Measurements from ENCODE around the gene MSMP. TPM values are rescaled to one million over a fixed set of nuclear protein-coding genes. Genes with fewer than 3 reads are reported as not detected.

The MSMP gene
- total and polyA plus RNA-seq, 9 of the 15 experiments (the other 6 are each of a cell fraction or from before 2014, with no cell fraction given), result 0.60 TPM; not detected in 8

GRCh38 chr9:35749515-35750255, 4.4 kb downstream of the MSMP start (continued):
- TF ChIP-seq BDP1 (IDR thresholded peaks at IDR 0.05; ENCODE audit: insufficient read depth, insufficient read length) (no peak), PCBP2 (IDR thresholded peaks at IDR 0.05; ENCODE audit: low read depth, low read length, poor library complexity, severe bottlenecking) (no peak), ELK1 (CRISPR knock-in tag; IDR thresholded peaks at IDR 0.05) (no peak), CREM (IDR thresholded peaks at IDR 0.05; ENCODE audit: low read depth) (0 out of 2 replicates have a peak, but pooled peaks have one; percentile 9), YY1 (IDR thresholded peaks at IDR 0.05; ENCODE audit: borderline replicate concordance in 1 of 3, control insufficient read depth in 1 of 3, extremely low read depth in 1 of 3, insufficient read depth in 3 of 3, insufficient read length in 1 of 3, insufficient replicate concordance in 2 of 3, low read depth in 1 of 3, low read length in 2 of 3) (peak in 1 of 3 experiments; percentile 62), HNRNPUL1 (IDR thresholded peaks at IDR 0.05; ENCODE audit: low read length) (no peak), BCL6 (CRISPR knock-in tag; IDR thresholded peaks at IDR 0.05) (no peak), ARHGAP35 (IDR thresholded peaks at IDR 0.05; ENCODE audit: partially characterized antibody) (no peak), PHTF2 (CRISPR knock-in tag; IDR thresholded peaks at IDR 0.05) (no peak), TEAD4 (IDR thresholded peaks at IDR 0.05; ENCODE audit: low read length) (no peak), TEAD4 (CRISPR knock-in tag; IDR thresholded peaks at IDR 0.05; ENCODE audit: borderline replicate concordance) (no peak), FOXJ2 (tag; IDR thresholded peaks at IDR 0.05) (no peak), ATF3 (IDR thresholded peaks at IDR 0.05) (no peak), ATF3 (CRISPR knock-in tag; conservative IDR thresholded peaks at IDR 0.05) (no peak), MYNN (IDR thresholded peaks at IDR 0.05) (no peak), MYNN (CRISPR knock-in tag; IDR thresholded peaks at IDR 0.05) (no peak), VEZF1 (CRISPR knock-in tag; IDR thresholded peaks at IDR 0.05) (peak; percentile 44; the same call in 1 of the 2 replicates), SMARCC2 (IDR thresholded peaks at IDR 0.05; ENCODE audit: low read depth) (no peak), ZNF583 (CRISPR knock-in tag; IDR thresholded peaks at IDR 0.05) (no peak), NCOR1 (IDR thresholded peaks at IDR 0.05) (no peak), NR2C2 (CRISPR knock-in tag; IDR thresholded peaks at IDR 0.05) (no peak), NR2C2 (tag; IDR thresholded peaks at IDR 0.05) (peak; percentile 76; the same call in 1 of the 2 replicates)
- TF ChIP-seq, protein P1, sequence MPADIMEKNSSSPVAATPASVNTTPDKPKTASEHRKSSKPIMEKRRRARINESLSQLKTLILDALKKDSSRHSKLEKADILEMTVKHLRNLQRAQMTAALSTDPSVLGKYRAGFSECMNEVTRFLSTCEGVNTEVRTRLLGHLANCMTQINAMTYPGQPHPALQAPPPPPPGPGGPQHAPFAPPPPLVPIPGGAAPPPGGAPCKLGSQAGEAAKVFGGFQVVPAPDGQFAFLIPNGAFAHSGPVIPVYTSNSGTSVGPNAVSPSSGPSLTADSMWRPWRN (IDR thresholded peaks at IDR 0.05; ENCODE audit: low read depth), result no peak
- TF ChIP-seq, protein P2, sequence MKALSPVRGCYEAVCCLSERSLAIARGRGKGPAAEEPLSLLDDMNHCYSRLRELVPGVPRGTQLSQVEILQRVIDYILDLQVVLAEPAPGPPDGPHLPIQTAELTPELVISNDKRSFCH (CRISPR knock-in tag; IDR thresholded peaks at IDR 0.05), result no peak
- TF ChIP-seq, protein P2 (tag; IDR thresholded peaks at IDR 0.05), result no peak

Measured in K562 (cell line).